Limb (tissue), 2 donors: ENCODE measurements around the gene SFI1.
"Not testable (repeated sequence)": the region's sequence is repeated elsewhere in the genome, so short reads cannot be mapped to it uniquely, and the experiment has no call there.

Source experiments
- DNase-seq, 2 donors: peaks; one replicate each; pipeline ENCODE4 v3.0.0-alpha.2; 2016; ENCODE audit errors: extremely low spot score in 2 of 2

SFI1 gene

DNA sequence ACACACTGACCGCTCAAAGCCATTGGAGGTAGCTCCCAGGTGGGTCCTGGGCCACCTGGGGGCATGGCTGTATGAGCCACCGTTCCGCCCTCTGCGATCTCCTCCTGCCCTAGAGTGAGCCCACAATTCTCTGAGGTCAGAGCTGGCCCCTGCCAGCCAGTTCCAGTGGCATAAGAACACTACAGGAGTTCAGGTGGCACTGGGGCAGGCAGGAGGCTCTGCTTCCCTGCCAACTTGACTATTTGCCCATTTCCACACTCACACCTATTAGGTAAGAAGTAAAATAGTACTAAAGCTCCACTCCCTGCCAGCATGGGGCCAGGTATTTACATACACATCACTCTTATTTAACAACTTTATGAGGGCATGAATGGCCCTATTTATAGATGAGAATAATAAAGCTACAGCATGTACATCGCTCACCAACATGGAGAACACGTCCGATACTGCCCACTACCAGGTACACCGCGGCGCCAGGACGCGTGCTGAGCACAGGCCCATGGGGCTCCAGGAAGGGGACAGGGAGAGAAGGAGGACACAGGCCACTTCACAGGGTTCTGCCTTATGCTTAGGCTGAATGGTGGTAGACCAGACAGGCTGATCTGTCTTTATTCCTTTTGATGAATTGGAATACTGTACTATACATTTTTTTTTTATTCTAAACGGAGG lies 139.4 kb downstream of the SFI1 start:
- DNase-seq: no peak

DNA sequence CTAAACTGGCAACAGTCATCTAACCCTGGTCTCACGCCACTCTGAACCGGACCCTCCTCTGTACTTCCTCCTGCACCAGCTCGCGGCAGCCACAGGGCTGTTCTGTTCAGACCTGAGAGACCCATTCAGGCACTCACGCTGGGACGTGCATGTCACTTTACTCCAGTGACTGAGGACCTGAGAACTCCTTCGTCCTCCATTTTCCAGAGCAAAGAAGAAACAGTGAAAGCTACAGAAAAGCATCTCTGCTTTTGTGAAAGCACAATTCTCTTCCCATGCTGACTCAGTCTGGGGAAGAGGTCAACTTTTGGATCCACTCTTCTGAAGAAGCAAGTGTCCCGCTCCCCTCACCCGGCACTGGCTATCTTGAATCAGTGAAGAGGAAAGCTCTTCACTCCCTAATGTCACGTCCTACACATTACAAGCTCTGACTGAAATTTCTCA lies 141.1 kb downstream of the SFI1 start:
- no peak for DNase-seq

DNA sequence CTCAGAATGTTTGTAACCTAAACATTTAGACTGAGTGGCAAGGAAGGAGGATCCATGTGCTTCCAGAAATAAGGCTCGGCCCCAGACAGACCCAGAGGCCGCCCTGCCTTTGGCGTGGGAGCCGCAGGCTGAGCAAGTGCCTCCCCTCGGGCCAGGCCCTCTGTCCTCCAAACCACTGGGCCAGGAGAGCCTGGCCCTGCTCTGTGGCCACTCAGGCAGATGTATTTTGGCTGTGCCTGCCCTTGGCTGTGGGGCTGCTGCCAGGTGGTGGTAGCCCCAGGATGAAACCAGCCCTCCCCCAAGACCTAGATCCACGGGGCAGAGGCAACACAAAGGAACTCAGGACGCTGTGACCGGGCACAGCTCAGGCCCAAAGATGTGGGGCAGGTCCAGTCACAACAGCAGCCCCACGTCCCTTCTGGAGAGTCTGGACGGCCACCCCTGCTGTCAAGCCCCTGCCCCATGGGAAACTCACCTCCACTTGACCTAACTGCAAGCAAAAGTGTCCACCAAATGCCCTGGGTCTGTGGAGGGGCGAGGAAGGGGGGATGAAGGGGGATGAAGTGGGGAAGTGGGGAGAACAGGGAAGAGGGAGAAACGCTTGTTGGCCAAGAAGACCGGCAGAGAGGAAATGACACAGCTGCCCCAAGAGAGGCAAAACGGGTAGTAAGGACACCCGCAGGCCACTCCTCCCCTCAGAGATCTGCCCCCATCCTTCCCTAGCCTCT lies 141.7 kb downstream of the SFI1 start:
- DNase-seq: no peak

DNA sequence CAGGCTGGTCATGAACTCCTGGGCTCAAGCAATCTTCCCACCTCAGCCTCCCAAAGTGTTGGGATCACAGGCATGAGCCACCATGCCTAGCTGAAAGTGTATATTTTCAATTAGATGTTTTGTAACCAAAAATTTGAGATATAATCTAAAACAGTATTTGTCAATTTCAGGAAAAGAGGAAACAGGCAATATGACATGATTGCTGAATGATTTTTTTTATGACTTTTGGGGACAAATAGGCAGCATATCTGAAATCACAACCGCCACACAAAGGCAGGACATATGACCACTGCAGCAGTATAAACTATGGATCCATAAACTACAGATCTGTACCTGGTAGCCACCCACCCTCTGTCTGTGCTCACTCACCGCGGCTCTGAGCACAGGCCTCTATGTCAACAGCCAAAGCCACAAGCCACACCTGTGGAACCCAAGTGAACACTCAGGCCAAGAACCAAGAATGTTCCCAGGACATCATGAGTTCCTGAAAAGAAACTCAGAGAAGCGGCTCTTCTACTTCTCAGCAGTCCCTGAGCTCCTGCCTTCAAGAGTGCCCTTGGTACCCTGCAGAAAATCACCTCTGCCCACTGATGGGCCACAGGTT lies 143.2 kb downstream of the SFI1 start:
- no peak for DNase-seq

DNA sequence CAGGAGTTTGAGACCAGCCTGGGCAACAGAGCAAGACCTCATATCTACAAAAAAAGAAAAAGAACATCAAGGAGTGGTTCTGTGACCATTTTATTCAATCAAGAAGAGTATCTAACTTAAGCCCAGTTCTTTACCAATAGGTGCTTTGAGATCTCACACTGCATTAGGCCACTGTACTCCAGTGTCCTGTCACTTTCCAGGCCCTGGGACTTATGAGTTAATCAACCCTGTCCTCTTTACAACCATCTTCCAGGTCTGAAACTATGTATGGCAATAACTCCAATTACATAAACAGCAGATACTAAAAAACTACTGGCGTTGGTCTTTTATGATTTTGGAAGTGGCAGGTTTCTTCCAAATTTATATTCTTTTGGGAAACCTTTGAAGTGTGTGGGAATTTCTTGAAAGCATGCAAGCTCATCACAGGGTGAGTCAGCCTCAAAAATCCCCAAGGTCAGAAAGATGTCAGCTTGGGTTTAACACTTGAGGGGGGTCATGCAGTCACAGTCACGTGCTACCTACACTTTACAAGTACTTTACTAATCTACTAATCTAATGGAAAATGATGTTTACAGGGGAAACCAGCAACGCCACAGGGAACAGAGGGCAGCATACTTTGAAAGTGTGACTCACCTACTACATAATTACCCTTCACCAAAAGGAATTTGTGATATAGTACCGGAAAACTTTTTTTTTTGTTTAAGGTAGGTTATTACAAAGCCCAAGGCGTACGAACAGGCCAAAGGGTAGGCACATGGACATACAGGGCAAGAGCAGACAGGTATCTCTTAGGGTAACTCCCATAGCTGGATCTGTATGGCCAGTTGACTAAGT lies 150.1 kb downstream of the SFI1 start:
- no peak for DNase-seq

DNA sequence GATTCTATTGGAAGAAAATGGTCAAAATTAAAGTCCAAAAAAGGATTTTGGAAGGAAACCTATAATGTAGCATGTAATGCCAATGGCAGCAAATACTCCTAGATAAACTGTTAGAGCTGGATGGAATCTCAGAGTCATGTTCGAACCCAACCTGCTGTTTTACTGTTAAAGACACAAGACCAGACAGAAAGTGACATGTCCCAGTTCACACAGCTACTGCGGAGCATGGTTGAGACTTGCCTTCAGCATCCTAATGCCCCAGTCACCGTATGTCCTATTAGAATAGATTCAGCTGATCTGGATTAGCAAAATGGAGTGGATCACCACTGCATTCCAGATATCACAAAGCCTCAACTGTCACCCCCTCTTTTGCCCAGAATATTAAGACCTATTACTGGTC lies 150.7 kb downstream of the SFI1 start:
- DNase-seq: no peak

DNA sequence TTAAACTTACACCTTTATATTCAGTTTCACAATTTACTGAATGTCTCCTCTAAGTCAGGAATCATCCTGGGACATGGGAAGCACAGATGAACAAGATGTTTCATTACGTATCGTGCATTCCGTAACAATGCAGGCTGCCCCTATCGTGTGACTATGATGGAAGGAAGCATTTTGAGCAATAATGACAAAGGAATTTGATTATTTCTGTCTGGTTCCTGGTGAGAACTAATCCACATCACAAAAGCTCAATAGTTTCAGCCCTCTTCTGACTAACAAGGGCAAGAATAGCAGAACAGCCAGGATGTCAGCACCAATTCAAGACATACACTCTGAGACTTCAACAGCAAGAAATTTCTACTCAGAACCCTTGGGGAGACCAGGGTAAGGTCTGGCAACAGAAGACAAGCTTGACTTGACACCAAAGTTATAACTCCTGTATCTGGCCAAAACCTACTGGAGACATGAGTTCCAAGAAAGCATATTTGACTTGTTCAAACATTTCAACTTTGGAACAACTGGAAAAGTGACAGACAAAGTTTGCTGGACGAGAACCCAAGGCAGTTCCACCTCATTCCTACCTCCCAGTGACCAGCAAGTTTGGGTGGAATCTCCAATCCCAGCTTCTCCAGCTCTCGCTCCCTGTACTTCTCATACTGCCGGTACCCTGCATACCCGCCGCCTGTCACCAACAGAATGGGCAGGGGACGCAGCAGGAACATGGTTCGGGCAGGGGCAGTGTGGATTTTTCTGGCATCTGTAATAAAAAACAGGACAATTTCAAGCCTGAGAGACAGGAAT lies 151.4 kb downstream of the SFI1 start:
- no peak for DNase-seq

DNA sequence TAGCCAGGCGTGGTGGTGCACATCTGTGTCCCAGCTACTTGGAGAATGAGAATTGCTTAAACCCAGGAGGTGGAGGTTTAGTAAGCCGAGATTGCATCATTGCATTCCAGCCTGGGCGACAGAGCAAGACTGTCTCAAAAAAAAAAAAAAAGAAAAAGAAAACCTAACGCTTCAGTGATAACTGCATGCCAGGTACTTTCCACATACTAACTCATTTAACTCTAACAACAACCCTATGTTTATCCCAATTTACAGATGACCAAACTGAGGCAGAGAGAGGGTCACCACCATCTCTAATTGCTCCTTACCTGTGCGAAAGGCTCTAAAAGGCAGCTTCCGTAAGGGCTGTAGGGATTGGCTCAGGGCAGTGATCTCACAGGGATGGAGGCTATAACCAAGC lies 154.1 kb downstream of the SFI1 start:
- no peak for DNase-seq

DNA sequence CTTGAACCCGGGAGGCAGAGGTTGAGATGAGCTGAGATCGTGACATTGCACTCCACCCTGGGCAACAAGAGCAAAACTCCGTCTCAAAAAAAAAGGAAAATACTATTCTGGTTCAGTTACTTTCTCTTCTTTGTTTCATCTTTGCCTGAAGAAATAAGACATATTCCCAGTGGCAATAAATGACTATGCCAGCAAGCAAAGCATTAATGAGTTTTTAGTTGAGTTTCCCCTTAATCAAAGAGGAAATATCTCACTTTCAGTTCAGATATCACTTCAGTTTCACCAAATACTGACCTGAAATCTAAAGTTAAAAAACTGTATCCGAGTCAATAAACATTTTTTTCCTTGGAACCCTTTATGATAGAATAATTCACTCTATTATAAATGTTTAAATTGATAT lies 155.3 kb downstream of the SFI1 start:
- DNase-seq: no peak

DNA sequence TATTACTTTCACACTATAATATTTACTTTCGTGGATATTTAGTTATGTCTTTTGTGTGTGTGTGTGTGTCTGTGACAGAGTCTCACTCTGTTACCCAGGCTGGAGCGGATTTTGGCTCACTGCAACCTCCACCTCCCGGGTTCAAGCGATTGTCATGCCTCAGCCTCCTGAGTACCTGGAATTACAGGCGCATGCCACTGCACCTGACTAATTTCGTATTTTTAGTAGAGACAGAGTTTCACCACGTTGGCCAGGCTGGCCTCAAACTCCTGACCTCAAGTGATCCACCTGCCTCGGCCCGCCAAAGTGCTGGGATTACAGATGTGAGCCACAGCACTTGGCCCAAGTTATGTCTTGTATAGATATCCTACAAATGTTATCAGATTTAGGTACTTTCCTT lies 155.8 kb downstream of the SFI1 start:
- no peak for DNase-seq

DNA sequence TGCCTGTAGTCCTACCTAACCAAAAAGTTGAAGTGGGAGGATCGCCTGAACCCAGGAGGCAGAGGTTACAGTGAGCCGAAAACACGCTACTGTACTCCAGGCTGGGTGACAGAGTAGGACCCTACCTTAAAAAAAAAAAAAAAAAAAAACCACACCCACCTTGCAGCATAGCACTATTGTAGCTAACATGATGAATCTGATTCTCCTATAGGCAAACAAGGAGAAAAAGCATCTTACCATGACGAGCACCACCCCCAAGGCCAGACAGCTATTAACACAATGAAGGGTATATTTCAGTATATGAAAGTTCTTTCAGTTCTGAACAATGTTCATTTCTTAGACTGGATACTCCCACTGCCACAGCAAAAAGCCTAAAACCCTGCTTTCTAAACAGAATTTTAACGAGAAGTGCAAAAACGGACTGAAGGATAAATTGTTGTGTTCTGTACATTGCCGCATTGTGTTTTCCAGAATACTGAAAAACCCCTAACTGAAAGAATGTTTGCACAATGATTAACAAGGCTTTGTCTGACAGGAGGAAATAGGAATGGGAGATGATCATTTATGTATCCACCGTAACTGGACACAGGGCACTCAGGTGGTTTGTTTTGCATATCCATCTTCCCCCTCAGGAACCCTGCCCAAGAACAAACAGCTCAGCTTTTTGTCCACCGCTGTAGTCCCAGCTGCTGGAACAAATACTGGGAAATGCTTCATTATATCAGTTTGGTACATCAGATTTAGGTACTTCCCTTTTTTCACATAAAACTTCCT lies 156.8 kb downstream of the SFI1 start:
- DNase-seq: no peak

DNA sequence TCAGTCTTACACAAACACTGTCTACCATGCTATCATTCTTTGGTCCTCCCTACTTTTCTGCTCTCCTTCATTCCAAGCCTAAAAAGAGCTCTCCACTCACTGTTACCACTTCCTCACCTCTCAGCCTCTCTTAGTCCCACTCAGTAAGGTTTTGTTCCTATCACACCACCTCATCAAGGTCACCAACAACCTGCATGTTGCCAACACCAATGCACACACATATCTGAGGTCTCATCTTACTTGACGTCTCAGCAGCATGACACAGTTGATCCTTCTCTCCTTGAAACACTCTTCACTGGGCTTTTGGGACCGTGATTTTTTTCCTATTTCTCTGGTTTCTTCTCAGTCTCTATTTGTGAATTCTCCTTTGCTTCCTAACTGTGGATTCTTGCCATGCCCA lies 157.6 kb downstream of the SFI1 start:
- DNase-seq: no peak

DNA sequence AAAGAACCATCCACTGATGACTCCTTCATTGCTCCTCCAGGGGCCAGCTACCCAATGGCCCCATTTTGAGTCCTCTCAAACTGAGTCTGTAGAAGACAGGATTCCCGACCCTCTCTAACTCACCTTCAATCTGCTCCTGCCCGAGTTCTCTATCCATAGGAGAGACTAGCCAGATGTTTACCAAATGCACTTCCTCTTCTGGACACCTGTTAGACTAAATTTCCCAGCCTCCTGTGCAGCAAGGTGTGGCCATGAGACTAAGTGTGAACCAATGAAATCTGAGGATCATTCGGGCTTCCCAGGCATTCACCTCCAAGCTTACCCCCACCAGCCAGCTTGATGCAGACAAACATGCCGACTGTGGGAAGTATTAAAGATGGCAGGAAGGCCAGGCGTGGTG lies 158.1 kb downstream of the SFI1 start:
- DNase-seq: no peak

DNA sequence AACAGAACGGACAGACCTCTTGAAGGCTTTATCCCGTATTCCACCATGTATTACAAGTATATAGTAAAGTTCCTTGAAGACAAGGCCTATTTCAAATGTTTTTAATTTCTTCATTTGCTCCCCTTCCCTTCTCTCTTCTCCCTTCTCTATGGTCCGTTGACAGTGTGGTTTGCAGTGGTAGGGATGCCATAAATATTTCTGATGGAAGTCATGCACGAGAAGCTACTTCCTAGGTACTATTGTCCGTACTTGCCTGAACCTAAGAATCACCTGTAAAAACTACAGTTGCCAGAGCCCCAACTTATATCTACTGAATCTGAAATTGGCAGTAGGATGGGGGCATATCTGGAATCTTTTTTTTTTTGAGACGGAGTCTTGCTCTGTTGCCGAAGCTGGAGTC lies 162.9 kb downstream of the SFI1 start:
- DNase-seq: no peak

DNA sequence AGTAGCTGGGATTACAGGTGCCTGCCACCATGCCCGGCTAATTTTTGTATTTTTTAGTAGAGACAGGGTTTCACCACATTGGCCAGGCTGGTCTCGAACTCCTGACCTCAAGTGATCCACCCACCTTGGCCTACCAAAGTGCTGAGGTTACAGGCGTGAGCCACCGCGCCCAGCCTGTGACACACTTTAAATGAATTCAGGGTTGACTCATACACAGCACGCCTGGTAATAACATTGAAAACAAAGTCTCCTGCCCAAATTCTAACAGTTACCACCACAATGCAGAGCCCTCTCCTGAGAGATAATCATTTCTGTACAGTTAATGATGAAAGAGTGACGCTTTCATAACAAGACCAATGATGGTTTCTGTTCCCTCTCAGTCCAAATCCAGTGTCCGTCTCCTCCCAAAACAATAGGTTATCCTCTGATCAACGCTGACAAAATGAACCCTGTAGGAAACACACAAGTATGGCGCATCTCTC lies 164.6 kb downstream of the SFI1 start:
- DNase-seq: not testable (repeated sequence)

DNA sequence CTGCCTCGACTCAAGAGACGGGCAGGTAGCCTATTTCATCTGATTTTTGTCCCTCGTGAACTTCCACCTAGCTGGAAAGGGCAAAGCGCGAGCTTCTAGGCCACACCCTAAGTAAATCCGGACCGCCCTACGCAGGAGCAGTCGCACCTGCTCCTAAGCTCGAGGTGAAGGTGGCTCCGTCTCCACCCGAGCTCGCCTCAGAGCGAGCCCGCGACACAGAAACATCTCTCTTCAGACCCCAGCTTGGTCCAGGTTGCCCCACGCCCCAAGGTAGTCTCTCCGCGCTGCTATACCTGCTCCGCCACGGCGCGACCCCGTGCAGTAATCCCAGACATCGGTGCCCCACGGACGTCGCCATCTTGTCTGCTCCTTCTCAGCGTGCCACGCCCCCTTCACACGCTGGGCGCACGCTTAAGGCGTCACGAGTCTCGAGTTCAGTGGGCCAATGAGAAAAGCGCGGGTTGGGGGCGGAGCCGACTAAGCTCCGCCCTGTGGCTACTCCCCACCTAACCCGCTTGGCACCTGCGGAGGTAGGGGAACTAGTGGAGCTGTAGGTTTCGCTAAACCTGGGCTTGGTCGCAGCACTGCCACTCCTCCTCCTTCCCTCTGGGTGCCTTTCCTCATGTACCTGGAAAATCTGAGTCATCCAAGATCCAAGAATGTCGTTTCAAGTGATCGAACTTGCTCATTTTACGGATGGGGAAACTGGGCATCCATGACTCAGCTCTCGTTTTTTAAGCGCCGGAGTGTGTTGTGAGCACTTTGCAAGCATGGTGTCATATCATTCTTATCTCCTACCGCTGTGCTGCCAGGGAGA lies 165.7 kb downstream of the SFI1 start, which contains the start of gene PISD:
Gene PISD, minus strand, starts transcription at position 365 of the 817 bp plus-strand sequence. Its CDS starts 7 bp downstream, at position 358.
- DNase-seq: peak; percentile 94 to 98

DNA sequence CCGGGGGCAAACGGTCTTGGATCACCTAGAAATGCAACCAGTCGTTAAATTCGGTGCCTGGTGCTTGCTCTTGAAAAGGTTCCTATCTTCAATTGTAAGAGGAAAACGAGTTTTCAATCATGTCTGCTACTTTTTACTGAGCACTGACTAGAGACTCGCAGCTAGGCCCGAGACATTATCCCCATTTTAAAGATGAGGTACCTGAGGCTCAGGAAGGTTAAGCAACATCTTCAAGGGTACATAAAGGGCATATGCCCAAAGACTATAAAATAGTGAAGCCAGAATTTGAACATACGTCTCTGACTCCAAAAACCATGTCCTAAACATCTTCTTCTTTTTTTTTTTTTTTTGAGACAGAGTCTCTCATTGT lies 166.3 kb downstream of the SFI1 start:
- DNase-seq: no peak
